KG1 (cell line): ENCODE results near the gene TNS4.

Source experiments
- DNase-seq: peaks from one replicate; lab custom pipeline; 2025; lab: John Stamatoyannopoulos, UW

TNS4 gene

DNA sequence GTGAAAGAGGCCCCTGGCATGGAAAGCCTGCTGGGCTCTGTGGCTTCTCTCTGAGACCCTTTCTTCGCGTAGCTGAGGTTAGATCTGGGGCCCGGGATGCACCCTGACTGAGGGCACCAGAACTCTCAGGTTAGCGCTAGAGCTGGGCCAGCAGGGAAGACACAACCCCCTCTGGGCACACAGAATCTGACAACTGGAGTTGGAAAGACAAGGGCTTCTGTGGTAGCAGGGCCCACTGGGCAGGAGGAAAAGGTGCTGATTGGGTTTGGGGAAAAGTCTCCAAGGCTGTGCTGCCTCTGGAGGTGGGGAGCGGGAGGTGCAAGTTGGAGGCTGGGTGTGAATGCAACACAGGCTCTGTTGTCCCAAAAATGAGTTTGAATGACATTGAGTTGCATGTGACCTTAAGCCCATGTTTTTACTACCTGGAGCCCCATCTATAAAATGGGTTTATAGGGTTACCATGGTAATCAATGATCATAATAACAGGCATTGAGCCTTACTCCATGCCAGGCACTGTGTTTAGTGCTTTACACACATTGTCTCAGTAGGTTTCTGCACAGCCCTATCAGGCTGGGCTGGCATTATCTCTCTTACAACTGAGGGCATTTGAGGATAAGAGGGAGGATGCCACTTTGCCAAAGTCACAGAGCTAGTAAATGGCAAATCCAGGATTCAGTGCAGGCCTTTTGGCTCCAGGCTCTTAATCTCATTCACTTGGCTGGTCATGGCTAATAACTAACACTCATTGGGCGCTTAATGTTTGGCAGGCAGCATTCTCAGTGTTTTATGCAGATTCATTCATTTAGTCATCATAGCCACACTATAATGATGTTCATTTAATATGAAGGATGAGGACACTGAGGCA is 67.6 kb downstream of the TNS4 start:
- no peak for DNase-seq

DNA sequence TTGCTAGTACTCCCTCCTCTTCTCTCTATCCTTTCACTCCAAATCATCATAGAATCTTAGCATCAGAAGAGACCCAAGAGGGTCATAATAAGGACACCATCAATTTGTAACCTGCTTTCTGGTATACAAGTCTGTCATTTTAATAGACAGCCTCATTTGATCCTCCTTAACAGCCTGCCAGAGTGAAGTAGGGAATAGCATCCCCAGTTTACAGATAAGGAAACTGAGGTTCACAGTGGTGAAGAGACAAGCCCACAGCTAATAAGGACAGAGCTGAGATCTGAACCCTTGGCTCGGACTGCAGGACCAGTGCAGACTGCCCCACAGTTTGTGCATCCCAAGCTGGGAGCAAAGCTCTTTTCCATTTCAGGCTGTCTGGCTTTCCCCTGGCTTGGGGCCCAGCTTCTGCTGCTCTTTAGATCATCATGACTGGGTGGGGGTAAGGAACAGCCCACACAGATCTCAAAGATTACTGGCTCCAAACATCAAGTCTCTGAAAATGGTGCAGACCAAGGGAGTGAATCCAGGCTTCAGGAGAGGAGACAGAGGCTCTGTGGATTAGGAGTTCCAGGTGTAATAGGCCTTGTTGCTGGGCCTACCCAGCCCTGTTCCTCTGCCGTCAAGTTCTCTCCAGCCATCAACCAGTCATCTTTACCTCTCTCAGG is 68.4 kb downstream of the TNS4 start:
- no peak for DNase-seq

DNA sequence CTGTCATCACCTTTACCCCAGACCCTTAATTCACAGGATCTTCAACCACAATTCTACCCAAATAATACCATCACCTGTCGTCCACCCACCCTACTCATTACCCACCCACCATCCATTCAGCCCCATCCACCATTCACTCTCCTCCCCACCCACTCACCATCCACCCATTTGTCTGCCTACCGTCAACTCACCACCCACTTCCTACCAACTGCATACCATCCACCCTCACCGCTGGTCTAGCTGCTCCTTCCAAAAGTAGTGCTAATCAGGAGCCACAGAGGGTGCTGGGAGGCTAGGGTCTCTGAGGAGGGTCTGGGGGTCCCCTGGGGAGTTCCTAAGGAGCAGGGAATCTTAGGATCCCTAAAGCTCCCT is 70.2 kb downstream of the TNS4 start:
- no peak for DNase-seq

DNA sequence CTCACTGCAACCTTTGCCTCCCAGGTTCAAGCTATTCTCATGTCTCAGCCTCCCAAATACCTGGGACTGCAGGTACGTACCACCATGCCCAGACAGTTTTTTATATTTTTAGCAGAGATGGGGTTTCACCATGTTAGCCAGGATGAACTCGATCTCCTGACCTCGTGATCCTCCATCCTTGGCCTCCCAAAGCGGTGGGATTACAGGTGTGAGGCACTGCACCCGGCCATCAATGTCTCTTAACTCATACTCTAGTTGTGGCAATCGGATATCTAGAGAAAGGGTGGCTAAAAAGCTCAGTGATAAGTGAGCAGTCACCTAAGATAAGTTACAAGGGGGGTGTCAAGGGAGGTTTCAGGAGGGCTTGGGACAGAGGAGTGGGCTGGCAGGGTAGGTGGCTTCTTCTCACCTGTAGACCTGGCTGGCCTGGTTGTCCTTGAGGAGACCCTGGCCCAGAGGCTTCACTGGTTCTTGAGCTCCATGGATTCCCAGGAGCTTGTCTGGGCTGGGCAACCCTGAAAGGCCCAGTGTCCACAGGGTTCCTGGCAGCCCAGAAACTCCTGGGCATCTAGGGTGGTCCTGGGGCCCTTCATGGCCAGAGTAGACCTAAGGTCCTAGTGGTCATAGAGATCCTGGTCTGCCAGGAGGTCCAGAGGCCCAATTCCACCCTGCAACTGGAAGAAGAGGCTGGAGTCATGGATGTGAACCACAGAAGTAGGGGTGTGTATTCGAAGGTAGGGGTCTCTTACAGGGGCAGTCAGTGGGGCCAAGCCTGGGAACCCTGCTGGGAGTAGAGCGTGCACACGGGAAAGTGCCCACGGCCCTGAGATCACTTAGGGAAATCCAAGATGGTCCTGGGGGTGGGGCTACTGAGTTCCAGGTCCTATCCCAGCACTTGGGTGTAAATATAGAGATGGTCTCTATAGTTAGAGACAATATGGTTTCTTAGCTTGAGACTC is 70.9 kb downstream of the TNS4 start:
- no peak for DNase-seq

DNA sequence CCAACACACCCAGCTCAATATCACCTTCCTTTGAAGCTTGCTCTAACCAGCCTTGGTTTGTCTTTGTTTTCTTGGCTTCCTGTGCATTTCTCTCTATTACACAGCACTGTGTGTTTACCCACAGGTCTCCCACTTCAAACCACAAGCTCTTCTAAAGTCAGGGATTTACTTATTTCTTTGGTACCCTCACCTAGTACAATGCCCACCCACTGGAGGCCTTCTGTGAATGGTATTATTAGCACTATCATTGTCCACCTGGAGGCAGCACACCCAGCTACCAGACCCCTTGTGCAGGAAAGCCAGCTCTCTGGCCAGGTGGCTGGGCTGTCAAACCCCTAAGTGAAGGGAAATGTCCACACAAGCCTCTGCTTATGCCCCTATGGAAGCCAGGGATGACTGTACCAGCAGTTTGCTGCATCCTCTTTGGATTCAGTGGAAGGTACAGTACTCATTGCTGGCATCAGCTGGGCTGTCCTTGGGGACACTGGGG is 74.4 kb downstream of the TNS4 start:
- no peak for DNase-seq
